ENCODE results near the gene GALNT16.

Gene GALNT16

DNA sequence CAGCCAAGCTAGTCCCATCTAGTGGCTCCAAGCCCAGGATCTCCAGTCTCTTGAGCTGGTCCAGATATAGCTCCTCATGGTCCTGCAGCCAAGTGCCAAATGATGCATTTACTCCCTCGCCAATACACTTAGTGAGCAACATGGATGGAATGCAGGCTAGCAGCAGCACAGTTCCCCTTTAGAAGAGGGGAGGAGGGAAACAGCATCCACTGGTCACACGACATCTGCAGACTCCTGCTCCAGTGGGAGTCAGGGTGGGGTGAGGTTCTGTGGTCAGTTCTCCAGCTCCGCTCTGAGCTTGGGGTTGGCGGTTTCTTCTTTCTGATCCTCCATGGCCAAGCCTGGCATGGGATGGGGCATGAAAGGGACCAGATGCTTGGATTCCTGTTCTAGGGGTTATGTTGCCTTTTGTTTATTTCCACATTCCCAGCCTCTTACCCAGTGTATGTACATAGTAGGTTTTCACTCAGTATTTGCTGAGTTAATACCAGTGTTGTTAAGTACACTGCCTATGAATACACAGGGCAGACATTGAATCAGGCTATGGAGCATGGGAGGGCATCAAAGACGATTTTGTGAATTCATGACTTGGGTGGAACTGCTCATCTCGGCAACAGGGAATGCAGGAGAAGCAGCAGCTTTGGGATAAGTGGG, 57.3 kb downstream of the GALNT16 start:
- DNase-seq (ENCODE audit: low read depth), result no peak

DNA sequence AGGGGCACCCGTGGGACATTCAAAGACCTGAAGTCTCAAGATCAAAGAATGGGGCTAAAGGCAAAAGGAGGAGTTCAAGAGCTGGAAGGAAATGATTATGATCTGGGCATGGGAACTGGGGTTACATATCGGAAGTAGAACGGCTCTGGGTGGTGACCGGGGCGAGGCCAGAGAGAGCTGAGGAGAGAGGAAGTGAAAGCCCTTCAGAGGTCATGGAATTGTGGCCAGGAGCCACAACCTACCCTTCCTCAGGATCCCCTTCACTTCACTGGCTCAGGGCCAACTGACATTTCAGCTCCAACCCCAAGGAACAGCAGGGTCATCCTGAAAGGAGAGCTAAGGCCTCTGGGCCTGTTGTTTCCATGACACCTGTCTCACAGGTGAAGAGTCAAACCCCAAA, 57.8 kb downstream of the GALNT16 start:
- DNase-seq (ENCODE audit: low read depth), result no peak

DNA sequence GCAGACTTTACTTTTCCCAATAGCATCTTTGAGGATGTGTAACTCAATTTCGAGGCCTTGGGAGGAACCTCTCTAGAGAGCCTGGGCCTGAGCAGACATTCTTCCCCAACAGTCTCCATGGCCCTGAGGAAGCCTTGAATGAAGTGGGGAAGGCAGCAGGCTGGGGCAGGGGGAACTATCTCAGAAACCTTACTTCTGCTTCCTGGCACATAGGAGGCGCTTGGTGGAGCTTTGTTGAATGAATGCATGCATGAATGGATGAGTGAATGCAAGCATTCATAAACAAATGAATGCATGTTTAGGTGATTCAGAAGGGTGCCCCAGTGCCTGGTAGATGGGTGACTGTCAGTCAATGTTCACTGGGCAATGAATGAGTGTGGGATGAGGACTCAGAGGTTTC, 58.3 kb downstream of the GALNT16 start:
- DNase-seq (ENCODE audit: low read depth), result no peak

DNA sequence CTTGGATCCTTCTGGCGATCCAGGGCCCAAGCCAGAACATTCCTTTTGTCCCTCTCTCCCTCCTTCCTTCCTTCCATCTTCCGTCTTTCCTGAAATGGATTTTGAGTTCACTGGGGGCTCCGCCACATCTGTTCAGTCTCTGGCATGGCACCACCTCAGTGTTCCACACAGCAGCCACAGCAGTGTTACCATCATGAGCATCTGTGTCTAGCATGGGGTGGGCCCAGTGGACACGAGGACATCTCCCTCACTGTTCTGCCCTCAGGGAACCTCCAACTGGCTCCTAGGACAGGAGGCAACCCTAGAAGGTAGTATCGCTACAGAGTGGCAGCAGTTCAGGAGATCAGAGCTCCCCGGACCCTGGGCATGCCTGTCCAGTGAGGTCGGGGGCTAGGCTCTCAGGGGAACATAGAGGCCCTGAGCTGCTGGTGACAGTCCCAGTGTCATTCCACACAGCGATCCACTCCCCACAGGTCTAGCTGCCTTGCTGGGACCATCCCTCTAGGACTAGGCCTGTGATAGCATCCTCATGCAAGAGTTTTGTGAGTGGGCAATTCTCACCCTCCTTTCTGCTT, 59.0 kb downstream of the GALNT16 start:
- DNase-seq (ENCODE audit: low read depth), result no peak

DNA sequence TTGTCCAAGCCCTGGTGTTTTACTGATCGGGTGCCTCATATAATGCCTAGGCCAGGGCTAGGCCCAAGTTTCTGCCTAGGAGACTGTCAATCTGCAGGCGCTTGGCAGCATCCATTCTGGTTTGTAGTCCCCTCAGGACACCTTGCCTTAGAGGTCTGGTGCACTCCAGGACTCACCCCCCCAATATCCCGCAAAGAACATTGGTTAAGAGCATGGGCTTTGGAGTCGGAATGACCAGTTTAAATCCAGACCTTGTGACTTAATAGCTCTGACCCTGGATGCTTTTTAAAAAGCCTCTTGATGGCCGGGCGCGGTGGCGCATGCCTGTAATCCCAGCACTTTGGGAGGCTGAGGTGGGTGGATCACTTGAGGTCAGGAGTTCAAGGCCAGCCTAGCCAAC, 60.0 kb downstream of the GALNT16 start:
- DNase-seq (ENCODE audit: low read depth), result no peak

DNA sequence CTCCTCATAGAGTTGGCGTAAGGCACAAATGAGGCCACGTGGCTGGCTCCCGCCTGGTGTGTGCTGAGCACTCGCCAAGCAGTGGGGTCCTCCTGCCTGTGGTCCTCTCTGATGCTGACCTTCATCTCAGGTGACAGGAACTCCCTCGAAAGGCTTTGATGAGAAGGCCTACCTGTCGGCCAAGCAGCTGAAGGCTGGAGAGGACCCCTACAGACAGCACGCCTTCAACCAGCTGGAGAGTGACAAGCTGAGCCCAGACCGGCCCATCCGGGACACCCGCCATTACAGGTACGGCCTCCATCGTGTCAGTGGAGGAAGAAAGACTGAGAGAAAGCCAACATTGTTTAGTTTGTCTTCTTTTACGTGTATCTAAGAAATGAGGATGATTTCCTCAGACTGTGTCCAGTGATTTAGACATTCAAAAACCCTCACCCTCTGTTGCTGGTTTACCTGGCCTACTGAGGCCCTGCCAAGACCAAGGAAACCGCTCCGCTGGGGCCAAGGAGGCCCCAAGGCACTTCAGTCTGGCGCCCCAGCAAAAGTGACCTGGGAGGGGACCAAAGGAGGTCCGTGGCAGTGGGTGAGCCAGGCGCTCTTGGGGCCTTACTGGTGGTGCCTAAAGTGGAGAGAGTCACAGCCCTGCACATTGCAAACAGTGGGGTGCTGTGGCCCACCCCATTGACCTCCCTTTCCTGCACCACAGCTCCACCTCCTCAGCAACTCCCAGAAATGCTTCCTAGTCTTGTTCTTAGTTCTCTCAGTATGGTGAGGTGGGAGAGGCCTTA, 60.8 kb downstream of the GALNT16 start:
- no peak for DNase-seq (ENCODE audit: low read depth)

DNA sequence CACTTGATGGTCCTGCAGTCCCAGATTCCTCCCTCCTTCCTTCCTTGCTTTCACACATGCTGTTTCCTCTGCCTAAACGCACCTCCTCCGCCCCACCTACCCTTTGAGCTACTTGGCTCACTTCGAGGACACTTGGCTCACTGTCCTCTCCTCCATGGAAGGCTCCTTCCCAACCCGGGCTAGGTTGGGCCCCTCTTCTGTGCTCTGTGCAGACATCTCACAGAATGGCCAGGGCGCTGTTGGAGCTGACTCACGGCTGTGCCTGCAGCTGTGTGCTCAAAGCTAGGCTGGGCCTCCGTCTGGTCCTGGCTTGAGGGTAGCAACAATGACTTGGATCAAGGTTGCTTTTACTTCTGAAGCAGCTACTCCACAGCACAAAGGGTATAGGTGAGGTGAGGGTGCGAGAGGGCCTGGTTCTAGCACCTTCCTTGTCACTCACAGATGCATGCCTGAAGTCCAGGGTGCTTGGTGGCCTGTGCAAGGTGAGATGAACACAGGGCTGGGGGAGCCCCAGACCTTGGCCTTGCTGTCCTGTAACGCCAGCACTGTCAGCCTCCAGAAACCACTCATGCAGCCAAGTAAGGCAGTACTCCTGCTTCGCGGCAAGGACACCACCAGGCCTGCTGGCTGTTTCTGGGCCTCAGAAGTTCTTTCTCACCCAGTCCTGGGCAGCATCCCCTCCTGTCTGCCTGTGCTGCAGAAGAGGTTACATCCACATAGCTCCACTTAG, 61.8 kb downstream of the GALNT16 start:
- no peak for DNase-seq (ENCODE audit: low read depth)

DNA sequence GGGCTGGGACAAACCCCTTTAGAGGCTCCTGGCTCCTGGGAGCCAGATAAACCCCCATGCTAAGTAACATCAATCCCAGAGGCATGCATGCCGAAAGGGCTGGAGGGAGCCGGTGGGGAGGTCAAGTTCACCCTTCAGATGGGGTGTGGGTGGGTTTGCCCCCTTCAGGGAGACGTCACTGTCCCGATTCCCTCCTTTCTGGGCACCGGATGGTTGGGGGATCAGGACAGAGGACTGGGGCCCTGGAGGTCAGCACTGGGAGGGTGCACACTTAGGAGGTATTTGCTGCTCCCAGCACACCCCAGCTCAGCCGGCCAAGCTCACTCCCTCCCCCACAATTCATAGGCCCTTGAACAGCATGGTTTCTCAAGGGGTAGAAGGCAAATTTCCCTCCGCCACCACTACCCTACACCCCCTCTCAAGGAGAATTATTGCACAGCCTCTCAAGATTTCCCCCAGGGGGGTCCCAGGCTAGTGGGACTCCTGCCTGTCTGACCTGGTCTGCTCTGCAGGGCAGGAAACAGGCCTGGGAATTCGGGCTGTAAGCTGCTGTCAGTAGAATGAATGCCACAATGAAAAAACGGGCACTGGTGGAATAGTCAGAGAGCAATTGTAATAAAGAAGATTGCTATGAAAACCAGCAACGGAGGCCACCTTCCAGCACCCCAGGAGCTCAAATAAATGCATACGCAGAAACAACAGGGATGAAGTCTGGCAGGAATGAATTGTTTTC, 63.5 kb downstream of the GALNT16 start:
- DNase-seq (ENCODE audit: low read depth), result no peak

DNA sequence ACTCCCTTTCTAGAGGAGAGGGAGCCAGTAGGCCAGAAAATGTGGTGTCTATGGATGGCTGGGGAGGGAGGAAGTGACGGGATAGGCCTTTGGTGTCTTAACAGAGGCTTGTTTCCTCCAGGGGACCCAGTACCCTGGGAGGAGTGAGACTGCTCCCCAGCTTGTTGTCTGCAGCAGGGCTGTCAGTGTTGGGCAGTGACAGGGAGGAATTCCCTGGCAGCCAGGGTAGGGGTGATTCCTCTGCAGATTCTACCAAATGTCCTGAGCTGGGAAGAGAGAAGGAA, 64.0 kb downstream of the GALNT16 start:
- no peak for DNase-seq (ENCODE audit: low read depth)

DNA sequence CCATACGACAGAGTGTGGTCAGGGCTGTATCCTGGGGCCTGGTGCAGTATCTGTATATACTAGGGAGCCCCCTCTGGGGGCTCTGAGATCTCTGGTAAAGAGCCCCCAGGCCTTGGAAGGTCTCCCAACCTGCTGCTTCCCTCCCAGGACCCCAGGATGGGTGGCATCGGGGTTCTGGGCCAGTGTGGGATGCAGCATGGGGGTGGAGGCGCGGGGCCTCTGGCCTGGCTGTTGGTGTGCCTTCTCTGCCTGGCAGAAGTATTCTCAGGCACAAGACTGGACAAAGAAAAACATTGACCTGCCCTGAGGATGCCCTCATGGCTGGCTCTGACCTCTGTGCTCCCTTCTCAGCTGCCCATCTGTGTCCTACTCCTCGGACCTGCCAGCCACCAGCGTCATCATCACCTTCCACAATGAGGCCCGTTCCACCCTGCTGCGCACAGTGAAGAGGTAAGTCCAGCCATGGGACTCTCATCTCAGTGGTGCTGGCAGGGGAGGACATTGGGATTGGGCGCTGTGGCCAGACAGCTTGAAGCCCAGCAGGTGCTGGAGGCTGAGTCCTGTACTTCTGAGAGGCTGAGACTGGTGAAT, 64.5 kb downstream of the GALNT16 start:
- DNase-seq (ENCODE audit: low read depth), result no peak

DNA sequence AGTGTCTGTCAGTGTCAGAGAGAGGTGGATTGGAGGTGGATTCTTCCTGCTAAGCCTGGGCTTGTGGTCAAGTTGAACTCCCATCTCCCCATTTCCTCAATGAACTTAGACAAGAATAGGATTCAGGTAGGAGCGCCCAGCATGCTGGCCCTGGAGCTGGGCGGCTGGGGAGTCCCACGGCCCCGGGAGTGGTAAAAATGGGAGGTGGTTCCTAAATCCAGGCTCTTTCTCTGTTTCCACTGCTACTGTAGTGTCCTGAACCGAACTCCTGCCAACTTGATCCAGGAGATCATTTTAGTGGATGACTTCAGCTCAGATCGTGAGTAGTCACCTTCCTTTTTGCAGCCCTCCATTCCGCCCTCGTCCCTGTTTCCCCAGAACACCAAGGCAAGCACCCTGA, 65.1 kb downstream of the GALNT16 start:
- no peak for DNase-seq (ENCODE audit: low read depth)

DNA sequence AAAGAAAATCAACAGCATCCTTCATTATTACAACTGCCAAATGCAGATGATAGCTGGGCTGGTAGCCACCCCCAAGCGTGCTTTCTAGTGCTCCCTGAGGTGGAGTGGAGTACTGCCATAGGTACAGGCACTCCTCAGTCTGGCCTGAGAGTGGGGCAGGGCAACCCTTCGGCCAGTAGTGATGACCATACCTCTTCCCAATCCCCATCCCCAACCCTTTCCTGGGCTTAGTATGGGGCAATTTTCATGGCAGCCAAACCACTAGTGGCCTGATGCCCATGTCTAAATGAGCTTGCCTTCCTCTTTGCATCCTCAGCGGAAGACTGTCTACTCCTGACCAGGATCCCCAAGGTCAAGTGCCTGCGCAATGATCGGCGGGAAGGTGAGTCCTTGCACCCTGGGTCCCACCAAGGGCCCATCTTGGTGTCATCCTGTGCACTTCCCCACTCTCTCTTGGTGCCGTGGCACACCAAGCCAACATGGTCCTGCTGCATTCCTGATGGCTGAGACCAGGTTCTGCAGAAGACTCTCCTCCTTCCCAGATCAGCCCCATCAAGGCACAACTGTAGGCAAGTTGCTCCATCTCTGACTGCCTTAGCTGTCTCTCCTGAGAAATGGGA, 65.8 kb downstream of the GALNT16 start:
- DNase-seq (ENCODE audit: low read depth), result no peak

DNA sequence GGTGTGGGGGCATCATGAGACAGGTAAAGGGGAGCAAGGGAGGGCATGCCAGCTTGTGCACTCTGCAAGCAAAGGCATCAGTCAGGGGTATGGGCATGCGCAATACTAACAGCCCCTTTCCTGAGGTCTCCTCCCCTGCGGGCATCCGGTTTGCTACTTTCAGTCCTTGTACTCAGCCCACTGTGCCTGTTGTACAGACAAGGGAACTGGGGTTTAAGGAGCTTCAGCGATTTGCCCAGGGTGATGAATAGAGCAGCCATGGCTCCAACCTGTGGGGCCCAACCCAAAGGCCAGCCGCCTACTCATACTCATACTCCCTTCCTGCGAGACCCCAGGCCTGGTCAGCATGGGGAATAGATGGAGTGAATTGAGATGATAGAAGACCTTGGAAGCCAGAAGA, 66.7 kb downstream of the GALNT16 start:
- DNase-seq (ENCODE audit: low read depth), result no peak

DNA sequence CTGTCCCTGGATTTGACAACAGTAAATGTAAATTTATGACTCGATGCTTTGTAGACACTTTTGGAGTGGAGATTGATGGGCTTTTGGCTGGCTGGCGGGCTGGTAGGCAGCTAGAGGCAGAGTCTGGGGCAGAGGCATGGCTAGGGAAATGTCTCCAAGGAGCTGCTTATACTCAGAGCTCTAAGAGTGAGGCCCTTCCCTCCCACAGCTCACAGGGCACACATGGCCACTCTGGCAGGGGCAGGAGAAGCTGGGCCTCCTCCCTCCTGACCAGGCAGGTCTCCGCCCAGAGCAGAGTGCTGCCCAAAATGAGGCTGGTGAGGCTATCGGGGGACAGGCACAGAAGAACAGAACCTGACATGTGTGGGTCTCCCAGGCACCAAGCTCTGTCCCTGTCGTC, 67.5 kb downstream of the GALNT16 start:
- DNase-seq (ENCODE audit: low read depth), result no peak

DNA sequence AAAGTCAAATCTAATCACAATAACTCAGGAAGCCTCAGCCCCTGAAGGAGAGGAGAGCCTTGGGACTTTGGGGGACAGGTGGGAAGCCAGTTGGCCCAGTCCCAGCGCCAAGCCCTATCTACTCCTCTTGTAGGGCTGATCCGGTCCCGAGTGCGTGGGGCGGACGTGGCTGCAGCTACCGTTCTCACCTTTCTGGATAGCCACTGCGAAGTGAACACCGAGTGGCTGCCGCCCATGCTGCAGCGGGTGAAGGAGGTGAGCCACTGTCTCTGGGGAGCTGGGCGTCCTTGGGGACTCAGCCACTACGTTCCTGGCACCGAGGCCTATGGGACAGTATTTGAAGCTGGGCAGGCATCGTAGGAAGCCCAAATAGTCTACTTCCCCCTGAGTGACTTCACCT, 68.4 kb downstream of the GALNT16 start:
- no peak for DNase-seq (ENCODE audit: low read depth)

DNA sequence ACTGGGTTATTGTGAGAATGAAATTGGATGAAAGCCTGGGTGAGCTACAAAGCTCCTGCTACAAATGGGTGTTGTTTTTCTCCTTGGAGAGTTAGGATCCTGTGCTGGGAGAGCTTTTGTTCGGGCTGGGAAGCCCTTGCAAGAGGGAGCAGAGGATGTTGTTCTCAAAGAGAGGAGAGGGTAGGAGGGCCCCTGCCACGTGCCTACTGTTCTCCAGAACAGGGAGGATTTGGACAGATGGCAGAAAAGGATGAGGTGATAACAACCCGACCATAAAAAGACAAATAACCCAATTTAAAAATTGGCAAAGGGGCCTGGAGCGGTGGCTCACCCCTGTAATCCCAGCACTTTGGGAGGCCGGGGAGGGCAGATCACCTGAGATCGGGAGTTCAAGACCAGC, 68.8 kb downstream of the GALNT16 start:
- DNase-seq (ENCODE audit: low read depth), result no peak

DNA sequence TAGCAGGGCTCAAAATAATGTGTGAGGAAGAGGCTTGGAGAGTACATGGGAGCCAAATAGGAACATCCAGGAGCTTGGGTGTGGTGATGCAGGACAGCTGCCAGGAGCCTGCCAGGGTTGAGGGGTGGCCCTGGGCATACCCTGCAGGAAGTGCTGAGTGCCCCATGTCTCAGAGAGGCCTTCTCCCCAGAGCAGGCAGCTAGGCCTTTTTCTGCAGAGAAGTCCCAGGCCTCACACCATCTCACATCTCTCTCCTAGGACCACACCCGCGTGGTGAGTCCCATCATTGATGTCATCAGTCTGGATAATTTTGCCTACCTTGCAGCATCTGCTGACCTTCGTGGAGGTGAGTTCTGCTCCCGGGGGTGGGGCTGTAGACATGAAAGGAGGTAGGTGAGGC, 71.2 kb downstream of the GALNT16 start:
- DNase-seq (ENCODE audit: low read depth), result no peak

DNA sequence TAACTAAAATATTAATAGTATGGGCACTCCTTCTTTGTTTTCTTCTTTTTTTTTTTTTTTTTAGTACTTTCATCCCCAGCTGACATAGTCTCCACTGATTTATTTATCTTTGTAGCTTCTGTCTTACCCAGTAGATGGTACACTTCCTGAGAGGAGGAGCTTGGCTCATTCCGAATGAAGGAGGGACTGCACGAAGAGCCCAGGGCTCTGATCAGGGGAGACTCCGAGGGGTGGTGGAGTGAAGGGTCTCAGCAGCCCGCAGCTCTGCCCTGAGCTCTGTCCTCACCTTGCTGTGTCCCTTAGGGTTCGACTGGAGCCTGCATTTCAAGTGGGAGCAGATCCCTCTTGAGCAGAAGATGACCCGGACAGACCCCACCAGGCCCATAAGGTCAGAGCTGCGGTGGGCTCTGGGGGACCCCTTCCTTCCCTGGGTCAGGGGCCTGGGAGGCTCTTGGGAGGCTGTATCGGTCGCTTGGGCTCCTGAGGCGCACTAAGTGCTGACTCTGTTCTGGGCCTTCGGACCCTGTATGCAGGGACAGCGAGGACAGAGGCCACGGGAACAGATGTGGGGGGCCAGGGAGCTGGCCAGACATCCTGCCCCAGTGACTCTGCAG, 72.9 kb downstream of the GALNT16 start:
- DNase-seq (ENCODE audit: low read depth), result no peak

DNA sequence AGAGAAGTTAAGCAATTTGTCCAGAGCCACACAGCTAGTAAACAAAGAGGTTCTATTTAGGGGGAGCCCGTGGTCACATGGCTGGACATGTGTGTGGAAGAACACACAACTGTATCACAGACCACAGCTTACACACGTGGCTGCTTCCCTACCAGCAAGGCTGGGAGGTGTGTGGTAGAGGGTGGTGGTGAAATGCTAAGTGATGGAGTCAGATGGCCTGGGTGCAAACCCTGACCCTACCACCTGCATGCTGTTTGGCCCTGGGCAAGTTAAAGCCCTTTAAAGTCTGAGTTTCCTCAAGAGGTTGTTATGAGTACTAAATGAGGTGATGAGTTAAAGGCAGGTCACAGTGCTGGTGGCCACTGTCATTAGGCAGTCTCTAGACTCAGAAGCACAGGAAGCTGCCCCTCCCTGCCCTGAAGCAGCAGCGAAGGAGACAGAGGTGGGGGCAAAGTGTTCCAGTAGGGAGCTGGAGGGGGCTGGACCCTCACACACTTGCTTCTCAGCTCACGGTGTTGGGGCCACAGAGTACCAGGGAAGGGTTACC, 73.9 kb downstream of the GALNT16 start:
- no peak for DNase-seq (ENCODE audit: low read depth)

DNA sequence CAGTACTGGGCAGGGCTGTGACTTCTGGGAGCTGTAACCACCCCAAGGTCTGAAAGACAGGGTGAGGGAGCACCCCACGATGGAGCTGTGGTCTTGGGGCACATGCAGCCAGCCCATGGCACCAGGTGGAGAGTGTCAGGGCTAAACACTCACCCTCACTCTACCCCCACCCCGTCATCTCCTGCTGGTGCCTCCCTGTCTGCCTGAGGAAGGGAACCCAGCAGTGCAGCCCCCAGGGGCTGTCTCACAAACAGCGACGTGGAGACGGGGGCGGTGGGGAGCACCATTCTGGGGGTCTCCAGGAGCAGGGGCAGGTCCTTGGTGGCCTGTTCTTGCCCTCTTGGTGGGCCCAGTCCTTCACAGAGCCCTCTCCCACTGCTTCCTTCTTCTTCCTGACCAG, 74.6 kb downstream of the GALNT16 start:
- DNase-seq (ENCODE audit: low read depth), result no peak

DNA sequence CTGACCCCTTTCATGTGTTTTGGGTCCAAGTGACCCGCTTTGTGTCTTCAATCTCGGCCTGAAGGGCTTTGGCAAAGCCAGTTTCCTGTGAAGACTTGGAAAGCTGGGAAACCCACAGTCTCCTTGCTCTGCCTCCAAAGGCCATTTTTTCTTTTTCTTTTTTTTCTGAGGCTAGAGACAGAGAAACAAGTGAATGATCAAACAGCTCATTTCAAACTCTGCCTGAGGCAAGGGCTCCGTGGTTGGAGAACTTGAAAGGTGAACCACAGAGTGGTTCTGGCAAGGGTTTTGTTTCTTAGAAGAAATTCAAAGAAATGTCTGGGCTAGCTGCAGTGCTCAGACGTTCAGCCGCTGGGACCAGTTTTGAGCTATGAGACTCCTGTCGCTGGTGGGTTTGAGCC, 75.4 kb downstream of the GALNT16 start:
- DNase-seq (ENCODE audit: low read depth), result no peak
